Measurements from ENCODE around the gene PRKCB.

PRKCB gene

DNA sequence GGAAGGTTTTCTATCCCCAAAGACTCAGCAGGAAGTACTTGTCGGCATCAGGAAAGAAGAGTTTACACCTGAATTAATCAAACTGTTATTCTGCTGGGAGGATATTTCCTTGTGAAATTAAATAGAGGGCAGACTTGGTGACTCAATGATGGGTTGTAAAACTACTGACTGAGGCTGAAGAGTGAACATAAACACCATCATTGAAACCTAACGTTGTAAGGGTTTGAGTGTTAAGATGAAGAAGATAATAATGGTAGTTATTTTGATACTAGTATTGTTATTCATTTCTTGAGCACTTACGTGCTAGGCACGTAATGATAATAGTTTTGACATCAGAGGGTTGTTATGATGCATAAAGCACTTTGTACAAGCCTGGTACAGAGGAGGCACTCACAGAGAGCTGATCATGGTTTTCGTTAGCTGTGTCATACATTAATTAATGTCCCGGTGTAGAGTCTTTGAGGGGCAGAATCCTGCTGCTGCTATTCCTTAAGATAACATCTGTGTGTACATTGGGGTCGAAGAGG, 356.2 kb downstream of the PRKCB start:
- Histone ChIP-seq H3K9me3 (ENCODE audit: severe bottlenecking) (no peaks in the 10 kb centered on the region), H3K36me3 (ENCODE audit: low read depth) (no peaks in the 10 kb centered on the region), H3K4me1 (ENCODE audit: insufficient read depth, poor library complexity, severe bottlenecking) (no peaks in the 10 kb centered on the region), H3K4me3 (ENCODE audit: severe bottlenecking) (no peak overlapping the region), H3K27me3 (ENCODE audit: insufficient read depth, poor library complexity, severe bottlenecking) (no peaks in the 10 kb centered on the region), H3K27ac (ENCODE audit: poor library complexity, severe bottlenecking) (no peak overlapping the region)
- TF ChIP-seq, protein P1, sequence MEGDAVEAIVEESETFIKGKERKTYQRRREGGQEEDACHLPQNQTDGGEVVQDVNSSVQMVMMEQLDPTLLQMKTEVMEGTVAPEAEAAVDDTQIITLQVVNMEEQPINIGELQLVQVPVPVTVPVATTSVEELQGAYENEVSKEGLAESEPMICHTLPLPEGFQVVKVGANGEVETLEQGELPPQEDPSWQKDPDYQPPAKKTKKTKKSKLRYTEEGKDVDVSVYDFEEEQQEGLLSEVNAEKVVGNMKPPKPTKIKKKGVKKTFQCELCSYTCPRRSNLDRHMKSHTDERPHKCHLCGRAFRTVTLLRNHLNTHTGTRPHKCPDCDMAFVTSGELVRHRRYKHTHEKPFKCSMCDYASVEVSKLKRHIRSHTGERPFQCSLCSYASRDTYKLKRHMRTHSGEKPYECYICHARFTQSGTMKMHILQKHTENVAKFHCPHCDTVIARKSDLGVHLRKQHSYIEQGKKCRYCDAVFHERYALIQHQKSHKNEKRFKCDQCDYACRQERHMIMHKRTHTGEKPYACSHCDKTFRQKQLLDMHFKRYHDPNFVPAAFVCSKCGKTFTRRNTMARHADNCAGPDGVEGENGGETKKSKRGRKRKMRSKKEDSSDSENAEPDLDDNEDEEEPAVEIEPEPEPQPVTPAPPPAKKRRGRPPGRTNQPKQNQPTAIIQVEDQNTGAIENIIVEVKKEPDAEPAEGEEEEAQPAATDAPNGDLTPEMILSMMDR (IDR thresholded peaks at IDR 0.05; ENCODE audit: poor library complexity, severe bottlenecking), result no peak
- DNase-seq (ENCODE audit: low spot score), result no peak
- ATAC-seq (ENCODE audit: low read depth), result no peak

DNA sequence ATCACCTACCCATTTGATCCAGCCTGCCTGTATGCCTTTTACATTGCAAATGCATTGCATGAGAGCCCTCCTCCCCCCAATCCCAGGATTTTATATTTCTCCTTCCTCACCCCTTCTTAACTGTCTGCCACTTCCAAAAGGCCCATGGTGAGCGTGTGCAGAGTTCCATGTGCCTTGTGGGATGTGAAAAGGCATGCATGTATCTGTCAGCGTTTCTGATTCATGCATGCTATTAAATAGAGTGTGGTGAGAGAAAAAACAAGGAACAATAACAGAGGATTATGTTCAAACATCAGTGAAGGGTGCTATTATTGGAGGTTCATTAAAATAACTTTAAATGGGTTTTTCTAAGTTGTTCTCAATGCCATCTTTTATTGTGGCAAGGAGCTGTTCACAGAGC, 359.4 kb downstream of the PRKCB start:
- H3K36me3 ChIP-seq (ENCODE audit: low read depth), result no peaks in the 10 kb centered on the region
- ATAC-seq (ENCODE audit: low read depth) (no peak), DNase-seq (ENCODE audit: low spot score) (no peak)
- no peaks in the 10 kb centered on the region for H3K9me3 ChIP-seq (ENCODE audit: severe bottlenecking)
- no peak overlapping the region for H3K27ac ChIP-seq (ENCODE audit: poor library complexity, severe bottlenecking)
- no peaks in the 10 kb centered on the region for H3K4me1 ChIP-seq (ENCODE audit: insufficient read depth, poor library complexity, severe bottlenecking)
- H3K27me3 ChIP-seq (ENCODE audit: insufficient read depth, poor library complexity, severe bottlenecking), result no peaks in the 10 kb centered on the region
- H3K4me3 ChIP-seq (ENCODE audit: severe bottlenecking), result no peak overlapping the region
- TF ChIP-seq, protein P1 (IDR thresholded peaks at IDR 0.05; ENCODE audit: poor library complexity, severe bottlenecking), result no peak

DNA sequence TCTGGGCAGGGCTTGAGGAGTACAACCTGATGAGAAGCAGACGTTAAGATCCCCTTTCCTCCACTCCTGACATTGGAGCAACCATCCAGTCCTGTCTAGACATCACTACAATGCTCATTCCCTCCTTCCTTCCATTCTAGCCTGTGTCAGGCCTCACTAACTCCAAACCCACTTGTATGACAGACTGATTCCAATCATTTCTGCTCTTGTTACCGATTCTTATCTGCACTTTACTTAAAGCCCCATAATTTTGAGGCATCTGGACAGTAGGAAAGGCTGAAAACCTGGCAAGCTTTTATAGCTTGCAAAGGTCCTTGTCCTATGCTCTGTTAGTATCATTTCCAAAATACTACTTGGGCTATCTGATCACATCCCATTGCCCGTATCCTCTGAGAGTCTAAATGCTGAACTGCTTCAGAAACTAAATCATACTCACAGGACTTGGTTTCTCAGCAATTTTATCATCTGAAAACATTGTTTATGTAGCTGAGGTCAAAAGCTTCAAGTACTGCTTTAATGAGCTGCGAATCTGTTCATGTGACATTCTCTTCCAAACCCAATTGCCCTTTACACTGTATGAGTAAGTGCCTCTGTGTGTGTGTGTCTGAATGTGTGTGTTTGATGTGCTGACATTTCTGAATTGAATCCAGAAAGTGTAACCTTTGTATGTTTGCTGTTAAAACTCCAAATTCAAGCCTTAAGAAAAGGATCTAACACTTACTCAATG, 363.2 kb downstream of the PRKCB start:
- DNase-seq (ENCODE audit: low spot score) (no peak), ATAC-seq (ENCODE audit: low read depth) (no peak)
- TF ChIP-seq, protein P1 (IDR thresholded peaks at IDR 0.05; ENCODE audit: poor library complexity, severe bottlenecking), result no peak
- Histone ChIP-seq H3K4me3 (ENCODE audit: severe bottlenecking) (no peak overlapping the region), H3K4me1 (ENCODE audit: insufficient read depth, poor library complexity, severe bottlenecking) (no peaks in the 10 kb centered on the region), H3K27me3 (ENCODE audit: insufficient read depth, poor library complexity, severe bottlenecking) (no peaks in the 10 kb centered on the region), H3K9me3 (ENCODE audit: severe bottlenecking) (no peaks in the 10 kb centered on the region), H3K36me3 (ENCODE audit: low read depth) (no peaks in the 10 kb centered on the region), H3K27ac (ENCODE audit: poor library complexity, severe bottlenecking) (no peak overlapping the region)

DNA sequence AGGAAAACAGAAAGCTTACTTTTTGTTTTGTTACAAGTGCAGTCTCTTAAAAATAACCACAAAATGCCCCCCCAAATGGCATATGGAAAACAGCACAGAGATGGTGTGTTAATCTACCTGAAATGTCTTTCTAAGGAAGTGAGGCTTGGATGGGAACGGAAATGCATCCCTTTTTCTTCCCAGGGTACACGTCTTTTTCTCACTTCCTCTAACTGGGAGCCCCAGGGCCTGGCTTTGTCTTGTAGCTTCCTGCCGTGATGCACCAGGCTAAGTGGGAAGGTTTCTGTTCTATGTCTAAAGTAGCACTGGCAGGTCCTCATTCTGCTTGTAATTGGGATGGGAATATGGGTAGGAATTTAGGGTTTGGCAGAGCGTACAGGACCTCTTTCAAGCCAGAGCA, 367.9 kb downstream of the PRKCB start:
- H3K4me3 ChIP-seq (ENCODE audit: severe bottlenecking), result no peak overlapping the region
- H3K9me3 ChIP-seq (ENCODE audit: severe bottlenecking), result no peaks in the 10 kb centered on the region
- H3K36me3 ChIP-seq (ENCODE audit: low read depth), result no peaks in the 10 kb centered on the region
- no peaks in the 10 kb centered on the region for H3K27me3 ChIP-seq (ENCODE audit: insufficient read depth, poor library complexity, severe bottlenecking)
- ATAC-seq (ENCODE audit: low read depth) (no peak), DNase-seq (ENCODE audit: low spot score) (no peak)
- no peaks in the 10 kb centered on the region for H3K4me1 ChIP-seq (ENCODE audit: insufficient read depth, poor library complexity, severe bottlenecking)
- TF ChIP-seq, protein P1 (IDR thresholded peaks at IDR 0.05; ENCODE audit: poor library complexity, severe bottlenecking), result no peak
- H3K27ac ChIP-seq (ENCODE audit: poor library complexity, severe bottlenecking), result no peak overlapping the region

- ATAC-seq (ENCODE audit: low read depth) (no peak), DNase-seq (ENCODE audit: low spot score) (no peak)
- Histone ChIP-seq H3K27me3 (ENCODE audit: insufficient read depth, poor library complexity, severe bottlenecking) (peaks cover 5% of the 10 kb centered on the region), H3K9me3 (ENCODE audit: severe bottlenecking) (no peaks in the 10 kb centered on the region), H3K36me3 (ENCODE audit: low read depth) (no peaks in the 10 kb centered on the region), H3K4me1 (ENCODE audit: insufficient read depth, poor library complexity, severe bottlenecking) (no peaks in the 10 kb centered on the region), H3K27ac (ENCODE audit: poor library complexity, severe bottlenecking) (no peak overlapping the region), H3K4me3 (ENCODE audit: severe bottlenecking) (no peak overlapping the region)
- TF ChIP-seq, protein P1 (IDR thresholded peaks at IDR 0.05; ENCODE audit: poor library complexity, severe bottlenecking), result no peak
These were observed 368.4 kb downstream of the PRKCB start for GRCh38 chr16:24204150-24204665.

Measured in RWPE2 (cell line).